ENCODE data around the gene SLC6A5. TPM values are rescaled to one million over a fixed set of nuclear protein-coding genes. Genes with fewer than 3 reads are reported as not detected.

Gene SLC6A5
- total and polyA plus RNA-seq, 2 donors (not counting 3 experiments of a cell fraction or from before 2014, with no cell fraction given): not detected

DNA sequence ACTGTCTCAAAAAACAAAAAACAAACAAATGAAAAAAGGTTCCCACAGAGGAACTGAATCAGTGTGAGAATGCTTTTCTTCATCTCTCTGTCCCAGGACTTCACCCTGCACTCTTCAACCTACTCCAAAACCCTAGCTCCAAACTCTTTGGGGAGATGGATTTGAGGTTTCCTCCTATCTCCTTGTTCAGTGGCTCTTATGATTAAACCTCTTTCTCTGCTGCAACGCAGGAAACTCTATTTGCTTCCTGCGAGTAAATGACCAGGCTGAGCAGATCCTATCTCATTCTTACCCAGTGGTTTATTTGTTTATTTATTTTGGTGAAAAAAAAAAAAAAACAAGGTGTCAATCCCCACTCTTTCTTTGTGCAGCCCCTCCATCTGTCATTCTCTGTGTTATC, 12.0 kb downstream of the SLC6A5 start:
- CTCF ChIA-PET: interaction anchor here (1.4 to 5.9 kb wide), 4 partner anchors 60 to 483 kb away, joined by 3 to 131 read pairs (median 20); no protein-coding TSS in a partner anchor
- no peak overlapping the region for H3K27ac ChIP-seq (ENCODE audit: insufficient read depth, low read depth, low read length)
- POLR2A ChIA-PET: no interaction called here
- no peak overlapping the region for H3K9ac ChIP-seq (replicated peaks; ENCODE audit: extremely low read depth, insufficient read depth, low read length)
- no peaks in the 10 kb centered on the region for H3K9me3 ChIP-seq (replicated peaks; ENCODE audit: control insufficient read depth, insufficient read depth, low read length)
- H3K4me3 ChIP-seq (replicated peaks in 1 of 3; ENCODE audit: insufficient read depth in 1 of 3, low read depth in 1 of 3, low read length in 3 of 3): no peak overlapping the region
- BruUV-seq (replicated peaks): no TSS peak
- DNase-seq (ENCODE audit: low read depth, low spot score) (no peak), FAIRE-seq (no peak)
- TF ChIP-seq FOS (IDR thresholded peaks at IDR 0.05; ENCODE audit: borderline replicate concordance, insufficient read depth, low read length) (no peak), JUN (IDR thresholded peaks at IDR 0.05; ENCODE audit: borderline replicate concordance, insufficient read depth, insufficient read length, low read depth) (no peak), POLR2AphosphoS5 (IDR thresholded peaks at IDR 0.05; ENCODE audit: insufficient read depth, low read depth, low read length) (no peak), GATA2 (IDR thresholded peaks at IDR 0.05; ENCODE audit: insufficient read depth, insufficient read length, low read depth, low read length) (no peak), POLR2A (IDR thresholded peaks at IDR 0.05; ENCODE audit: low read depth, low read length) (no peak), MYC (IDR thresholded peaks at IDR 0.05; ENCODE audit: low read depth, low read length) (no peak), EZH2 (IDR thresholded peaks at IDR 0.05; ENCODE audit: borderline replicate concordance, low read depth, low read length, severe bottlenecking) (no peak)
- TF ChIP-seq, protein P1, sequence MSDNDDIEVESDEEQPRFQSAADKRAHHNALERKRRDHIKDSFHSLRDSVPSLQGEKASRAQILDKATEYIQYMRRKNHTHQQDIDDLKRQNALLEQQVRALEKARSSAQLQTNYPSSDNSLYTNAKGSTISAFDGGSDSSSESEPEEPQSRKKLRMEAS (IDR thresholded peaks at IDR 0.05; ENCODE audit: insufficient read depth, insufficient read length): no peak
- TF ChIP-seq, protein P2, sequence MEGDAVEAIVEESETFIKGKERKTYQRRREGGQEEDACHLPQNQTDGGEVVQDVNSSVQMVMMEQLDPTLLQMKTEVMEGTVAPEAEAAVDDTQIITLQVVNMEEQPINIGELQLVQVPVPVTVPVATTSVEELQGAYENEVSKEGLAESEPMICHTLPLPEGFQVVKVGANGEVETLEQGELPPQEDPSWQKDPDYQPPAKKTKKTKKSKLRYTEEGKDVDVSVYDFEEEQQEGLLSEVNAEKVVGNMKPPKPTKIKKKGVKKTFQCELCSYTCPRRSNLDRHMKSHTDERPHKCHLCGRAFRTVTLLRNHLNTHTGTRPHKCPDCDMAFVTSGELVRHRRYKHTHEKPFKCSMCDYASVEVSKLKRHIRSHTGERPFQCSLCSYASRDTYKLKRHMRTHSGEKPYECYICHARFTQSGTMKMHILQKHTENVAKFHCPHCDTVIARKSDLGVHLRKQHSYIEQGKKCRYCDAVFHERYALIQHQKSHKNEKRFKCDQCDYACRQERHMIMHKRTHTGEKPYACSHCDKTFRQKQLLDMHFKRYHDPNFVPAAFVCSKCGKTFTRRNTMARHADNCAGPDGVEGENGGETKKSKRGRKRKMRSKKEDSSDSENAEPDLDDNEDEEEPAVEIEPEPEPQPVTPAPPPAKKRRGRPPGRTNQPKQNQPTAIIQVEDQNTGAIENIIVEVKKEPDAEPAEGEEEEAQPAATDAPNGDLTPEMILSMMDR (IDR thresholded peaks at IDR 0.05; ENCODE audit: extremely low read depth in 1 of 2, insufficient read depth in 1 of 2, low read depth in 1 of 2, low read length in 2 of 2): no peak
- H3K4me2 ChIP-seq (ENCODE audit: insufficient read depth, low read length): no peak overlapping the region
- no peaks in the 10 kb centered on the region for H3K4me1 ChIP-seq (ENCODE audit: control insufficient read depth, extremely low read depth, insufficient read depth, low read length)
- no peaks in the 10 kb centered on the region for H4K20me1 ChIP-seq (replicated peaks; ENCODE audit: control insufficient read depth, extremely low read depth, insufficient read depth, low read length)
- no peaks in the 10 kb centered on the region for H3K36me3 ChIP-seq (ENCODE audit: control insufficient read depth in 2 of 2, extremely low read depth in 1 of 2, insufficient read depth in 2 of 2, low read length in 2 of 2)
- peaks cover 10 to 27% of the 10 kb centered on the region in 2 experiments for H3K27me3 ChIP-seq (ENCODE audit: control insufficient read depth in 2 of 2, insufficient read depth in 2 of 2, low read length in 2 of 2)
- no peaks in the 10 kb centered on the region for H3K9me1 ChIP-seq (replicated peaks; ENCODE audit: control insufficient read depth, extremely low read depth, insufficient read depth, low read length)
- intact Hi-C loops (cut with micrococcal nuclease): loop anchor here (2.0 kb wide), 2 partner anchors 225 to 707 kb away; partner anchors contain the start of gene PRMT3
- dilution Hi-C loops (cut with MboI; ENCODE audit: extremely low pct_ligation_motif_present, low sequenced_read_pairs): no loop called here
- no peak overlapping the region for H2AFZ ChIP-seq (ENCODE audit: low read depth, low read length)
- H3K79me2 ChIP-seq (ENCODE audit: control insufficient read depth, insufficient read depth, low read length): no peaks in the 10 kb centered on the region

Data from endothelial cell of umbilical vein (primary cell).